Spinal cord (tissue), 10 donors: ENCODE data around the gene ADRB2. TPM values are rescaled to one million over a fixed set of nuclear protein-coding genes. Genes with fewer than 3 reads are reported as not detected.

Experiments used
- DNase-seq, 6 donors: peaks; one replicate each; pipeline versions ENCODE4 v3.0.0 to v3.0.0-alpha.2; 2013 to 2015; ENCODE audit warnings: low spot score in 6 of 6, low read depth in 4 of 6
- H3K27ac ChIP-seq: one replicate; pipeline ENCODE4 v1.5.1; 2013; ENCODE audit warnings: low read depth, low read length, control low read depth
- H3K27me3 ChIP-seq: one replicate; pipeline ENCODE4 v1.6.1; 2013; ENCODE audit warnings: low read length; ENCODE audit not compliant: control insufficient read depth, insufficient read depth
- H3K36me3 ChIP-seq: one replicate; pipeline ENCODE4 v1.6.1; 2013; ENCODE audit warnings: low read length; ENCODE audit not compliant: control insufficient read depth, insufficient read depth
- H3K4me1 ChIP-seq: one replicate; pipeline ENCODE4 v1.6.1; 2013; ENCODE audit warnings: low read length; ENCODE audit not compliant: control insufficient read depth, insufficient read depth
- H3K4me3 ChIP-seq: one replicate; pipeline ENCODE4 v1.5.1; 2013; ENCODE audit warnings: low read depth, low read length, control low read depth
- H3K9me3 ChIP-seq: one replicate; pipeline ENCODE4 v1.6.1; 2013; ENCODE audit warnings: low read length; ENCODE audit not compliant: control insufficient read depth, insufficient read depth
- WGBS: methylation state at CpG from one replicate; pipeline ENCODE4 v1.1.5; 2013; ENCODE audit warnings: missing lambda C conversion rate; ENCODE audit not compliant: insufficient coverage; 5-methylcytosine and 5-hydroxymethylcytosine counted together
- polyA plus RNA-seq, 2 donors: library from polyadenylated mRNA; unstranded; fragments of 120-200 nt; gene quantifications; one replicate each; pipeline ENCODE4 v1.2.1, GENCODE V29; 2013; ENCODE audit not compliant: insufficient read length in 2 of 2
- total RNA-seq, 2 donors: library from RNA; depleted of rRNA in 1 of 2; stranded (reverse); fragments of 120-200 nt in 1 of 2; fragments of >200 nt in 1 of 2; gene quantifications; one replicate each; pipeline versions ENCODE4 v1.2.3 to v1.2.4, GENCODE V29; 2013 to 2014
- donor health status: healthy.

Gene ADRB2
- total and polyA plus RNA-seq, 4 donors: 1.9 to 5.0 (median 3.6) TPM

- Histone ChIP-seq H3K27ac (no peak overlapping the region), H3K36me3 (no peaks in the 10 kb centered on the region), H3K4me3 (no peak overlapping the region), H3K27me3 (no peaks in the 10 kb centered on the region), H3K4me1 (no peaks in the 10 kb centered on the region), H3K9me3 (no peaks in the 10 kb centered on the region)
- DNase-seq: no peak
These were observed 35.1 kb upstream of the ADRB2 start for GRCh38 chr5:148791334-148791667.

DNA sequence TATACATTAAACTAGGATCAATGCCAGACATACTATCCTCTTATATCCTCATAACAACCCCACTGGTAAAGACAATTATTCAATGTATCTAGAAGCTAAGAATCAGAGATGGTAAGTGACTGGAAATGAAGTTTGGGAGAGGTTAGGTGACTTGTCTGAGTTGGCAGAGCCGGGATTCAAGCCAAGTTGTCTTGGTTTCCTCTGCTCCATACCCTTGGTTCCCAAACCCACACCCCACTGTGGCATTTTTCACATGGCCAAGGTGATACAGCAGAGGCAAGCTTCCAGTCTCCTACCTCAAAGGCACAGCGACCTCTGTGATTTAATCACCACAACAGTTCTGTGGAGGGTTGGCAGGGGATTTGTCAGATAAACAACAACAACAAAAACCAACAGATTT is 34.7 kb upstream of the ADRB2 start:
- no peak for DNase-seq
- WGBS: no CpG with 5 or more reads among the region's 2 CpGs
- no peaks in the 10 kb centered on the region for H3K27me3 ChIP-seq
- H3K4me1 ChIP-seq: no peaks in the 10 kb centered on the region
- H3K9me3 ChIP-seq: no peaks in the 10 kb centered on the region
- H3K36me3 ChIP-seq: no peaks in the 10 kb centered on the region
- H3K27ac ChIP-seq: no peak overlapping the region
- H3K4me3 ChIP-seq: no peak overlapping the region

GRCh38 chr5:148792744-148793143 is 33.7 kb upstream of the ADRB2 start:
- Histone ChIP-seq H3K27ac (no peak overlapping the region), H3K36me3 (no peaks in the 10 kb centered on the region), H3K9me3 (no peaks in the 10 kb centered on the region), H3K27me3 (no peaks in the 10 kb centered on the region), H3K4me1 (no peaks in the 10 kb centered on the region), H3K4me3 (no peak overlapping the region)
- 88% methylated on average over 4 of the region's 4 CpGs for WGBS
- no peak for DNase-seq

GRCh38 chr5:148793261-148793660 is 33.1 kb upstream of the ADRB2 start:
- DNase-seq: no peak
- Histone ChIP-seq H3K4me3 (no peak overlapping the region), H3K9me3 (no peaks in the 10 kb centered on the region), H3K36me3 (no peaks in the 10 kb centered on the region), H3K27ac (no peak overlapping the region), H3K27me3 (no peaks in the 10 kb centered on the region), H3K4me1 (no peaks in the 10 kb centered on the region)

- Histone ChIP-seq H3K27me3 (no peaks in the 10 kb centered on the region), H3K9me3 (no peaks in the 10 kb centered on the region), H3K36me3 (no peaks in the 10 kb centered on the region), H3K4me1 (no peaks in the 10 kb centered on the region), H3K4me3 (no peak overlapping the region), H3K27ac (no peak overlapping the region)
- no peak for DNase-seq
- 91% methylated on average over 1 of the region's 1 CpG for WGBS
These were observed 32.1 kb upstream of the ADRB2 start for GRCh38 chr5:148794275-148794674.

- H3K36me3 ChIP-seq: no peaks in the 10 kb centered on the region
- no peaks in the 10 kb centered on the region for H3K4me1 ChIP-seq
- 79% methylated on average over 3 of the region's 5 CpGs for WGBS
- no peak for DNase-seq
- H3K9me3 ChIP-seq: no peaks in the 10 kb centered on the region
- no peak overlapping the region for H3K4me3 ChIP-seq
- H3K27me3 ChIP-seq: no peaks in the 10 kb centered on the region
- no peak overlapping the region for H3K27ac ChIP-seq
These were observed 31.5 kb upstream of the ADRB2 start for GRCh38 chr5:148794729-148795561.

DNA sequence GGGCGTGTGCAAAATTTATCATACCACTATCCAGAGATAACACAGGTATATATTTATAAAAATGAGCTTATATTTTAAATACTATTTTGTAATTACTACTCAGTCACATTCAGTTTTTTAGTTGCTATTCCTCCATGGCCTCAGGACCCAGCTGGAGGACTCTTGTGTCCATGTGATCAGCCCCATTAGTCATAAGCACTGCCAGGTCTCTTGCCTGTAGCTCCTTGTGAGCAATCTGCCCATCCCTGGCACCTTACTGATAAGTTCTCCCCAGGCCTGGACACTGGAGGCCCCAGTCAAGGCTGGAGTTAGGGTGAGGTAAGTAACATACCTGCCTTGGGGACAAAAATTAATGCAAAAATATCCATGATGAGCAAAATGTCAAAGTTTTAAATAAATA is 29.5 kb upstream of the ADRB2 start:
- H3K9me3 ChIP-seq: no peaks in the 10 kb centered on the region
- no peak for DNase-seq
- no CpG with 5 or more reads among the region's 1 CpG for WGBS

DNA sequence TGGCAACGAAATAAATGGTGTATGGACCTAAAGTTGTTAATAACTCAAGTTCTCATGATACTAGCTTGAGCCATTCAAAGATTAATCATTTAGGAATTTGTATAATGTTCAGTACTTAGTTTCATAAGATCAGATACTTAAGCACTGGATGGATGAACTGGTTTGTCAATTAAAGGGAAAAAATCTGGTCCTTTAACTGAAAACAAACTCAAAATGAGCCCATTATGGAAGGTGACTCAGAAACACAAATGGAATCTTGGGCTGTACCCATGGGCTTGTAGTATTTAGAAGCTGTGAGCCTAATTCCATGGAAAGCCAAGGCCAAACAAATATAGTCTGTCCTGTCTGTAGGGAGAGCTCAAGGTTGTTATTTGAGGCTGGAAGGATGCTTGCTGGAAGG is 27.6 kb upstream of the ADRB2 start:
- no peaks in the 10 kb centered on the region for H3K36me3 ChIP-seq
- H3K27me3 ChIP-seq: no peaks in the 10 kb centered on the region
- H3K9me3 ChIP-seq: no peaks in the 10 kb centered on the region
- no CpG with 5 or more reads among the region's 1 CpG for WGBS
- H3K27ac ChIP-seq: no peak overlapping the region
- no peaks in the 10 kb centered on the region for H3K4me1 ChIP-seq
- DNase-seq: no peak
- H3K4me3 ChIP-seq: no peak overlapping the region

More for the DNA sequence above, 29.5 kb upstream of the ADRB2 start:
- Histone ChIP-seq H3K36me3 (no peaks in the 10 kb centered on the region), H3K4me3 (no peak overlapping the region), H3K4me1 (no peaks in the 10 kb centered on the region), H3K27me3 (no peaks in the 10 kb centered on the region), H3K27ac (no peak overlapping the region)

DNA sequence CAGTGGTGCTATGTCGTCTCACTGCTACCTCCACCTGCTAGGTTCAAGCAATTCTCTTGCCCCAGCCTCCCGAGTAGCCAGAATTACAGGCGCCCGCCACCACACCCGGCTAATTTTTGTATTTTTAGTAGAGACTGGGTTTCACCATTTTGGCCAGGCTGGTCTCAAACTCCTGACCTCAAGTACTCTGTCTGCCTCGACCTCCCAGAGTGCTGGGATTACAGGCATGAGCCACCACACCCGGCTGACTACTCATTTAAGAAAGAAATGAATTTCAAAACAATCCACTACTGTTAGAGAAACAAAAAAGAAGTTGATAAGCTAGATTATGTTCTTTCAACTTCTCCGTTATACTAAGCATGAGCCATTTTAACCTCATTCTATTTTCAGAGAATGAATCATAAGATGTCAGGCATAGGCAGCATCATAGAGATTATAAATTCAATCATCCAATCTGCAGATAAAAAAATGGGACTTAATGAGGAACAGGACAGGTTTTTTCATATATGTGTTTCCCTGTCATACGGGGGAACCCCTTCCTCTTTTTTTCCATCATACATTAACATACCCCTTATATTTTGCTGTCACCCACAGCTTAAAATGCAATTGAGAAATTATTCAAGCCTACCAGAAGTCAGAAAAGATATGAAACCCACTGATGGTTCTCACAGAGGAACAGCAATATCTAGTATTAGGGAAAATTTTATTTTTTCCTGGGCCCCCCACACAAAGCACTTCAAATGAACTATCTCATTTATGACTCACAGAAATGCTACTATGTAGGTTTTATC is 26.5 kb upstream of the ADRB2 start:
- Histone ChIP-seq H3K4me3 (no peak overlapping the region), H3K36me3 (no peaks in the 10 kb centered on the region), H3K27ac (no peak overlapping the region), H3K4me1 (no peaks in the 10 kb centered on the region), H3K27me3 (no peaks in the 10 kb centered on the region), H3K9me3 (no peaks in the 10 kb centered on the region)
- WGBS: 88% methylated on average over 4 of the region's 9 CpGs
- DNase-seq: no peak
